Fibroblast of skin of abdomen (primary cell): ENCODE results near the gene FRMD6.
"Not testable (repeated sequence)": the region's sequence is repeated elsewhere in the genome, so short reads cannot be mapped to it uniquely, and the experiment has no call there.

Source experiments
- DNase-seq: peaks from one replicate; pipeline ENCODE4 v3.0.0-alpha.2; 2013

Gene FRMD6

DNA sequence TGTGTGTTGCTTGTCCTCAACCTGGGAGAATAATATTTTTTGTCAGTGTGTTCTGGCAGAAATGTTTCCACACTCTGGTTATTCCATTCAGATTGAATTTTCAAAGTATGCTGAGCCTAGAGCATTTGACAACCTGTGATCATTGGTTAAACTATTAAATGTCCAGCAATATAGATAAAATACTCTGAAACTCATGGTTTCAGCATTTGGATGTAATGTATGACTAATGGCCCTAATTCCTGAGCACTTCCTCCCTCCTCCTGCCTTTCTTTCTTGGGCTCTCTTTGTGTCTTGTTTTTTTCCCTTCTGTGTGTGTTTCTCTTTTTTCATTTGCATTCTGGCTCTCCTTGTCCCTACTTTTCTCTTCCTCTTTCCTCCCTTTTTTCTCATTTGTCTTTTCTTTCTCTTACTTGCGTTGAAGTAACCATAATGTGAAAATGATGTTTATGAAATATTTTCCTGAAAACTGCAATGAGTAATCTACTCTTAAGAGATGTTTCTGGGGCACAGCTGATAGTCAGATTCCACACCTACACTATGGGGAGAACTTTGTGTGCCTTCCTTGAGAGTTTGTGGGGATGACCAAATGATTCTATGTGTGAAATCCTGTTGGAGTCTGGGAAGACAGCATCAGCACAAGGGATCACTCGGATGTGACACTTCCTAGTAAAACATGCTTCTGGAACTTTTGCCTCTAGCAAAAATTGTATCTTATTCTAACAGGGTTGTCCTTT, 74.6 kb downstream of the FRMD6 start:
- peak; percentile 62 for DNase-seq

DNA sequence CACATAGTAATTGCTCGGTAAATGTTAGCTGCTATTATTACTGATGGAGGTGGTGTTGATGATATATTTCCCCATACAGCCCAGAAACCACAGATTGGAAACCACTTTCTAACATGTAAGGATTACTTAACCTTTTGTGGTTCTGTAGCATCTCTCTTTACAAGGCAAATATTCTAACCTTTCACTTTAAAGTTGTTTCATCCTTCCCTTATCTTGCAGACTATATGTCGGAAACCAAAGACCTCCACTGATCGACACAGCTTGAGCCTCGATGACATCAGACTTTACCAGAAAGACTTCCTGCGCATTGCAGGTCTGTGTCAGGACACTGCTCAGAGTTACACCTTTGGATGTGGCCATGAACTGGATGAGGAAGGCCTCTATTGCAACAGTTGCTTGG, 75.8 kb downstream of the FRMD6 start:
- no peak for DNase-seq

- no peak for DNase-seq
These were observed 78.4 kb downstream of the FRMD6 start for GRCh38 chr14:51730098-51730497.

DNA sequence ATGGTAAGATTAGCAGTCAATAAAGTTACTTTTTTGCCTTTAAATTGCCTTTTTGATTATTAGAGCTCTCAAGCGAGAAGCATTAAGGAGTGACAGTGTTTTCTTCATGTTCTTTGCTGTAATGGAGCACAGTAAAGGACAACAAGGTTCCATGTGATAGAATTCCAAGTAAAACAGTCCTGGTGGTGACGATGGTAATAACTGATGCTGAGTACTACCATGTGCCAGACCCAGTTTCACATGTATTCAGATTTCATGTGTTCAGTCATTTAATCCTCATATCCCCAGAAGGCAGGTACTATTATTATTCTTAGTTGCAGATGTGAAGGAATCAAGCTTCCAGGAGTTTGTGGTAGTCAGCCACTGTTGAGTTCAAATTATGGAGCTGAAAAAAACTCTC, 79.0 kb downstream of the FRMD6 start:
- no peak for DNase-seq

- no peak for DNase-seq
These were observed 80.9 kb downstream of the FRMD6 start for GRCh38 chr14:51732494-51733112.

GRCh38 chr14:51733147-51733546, 81.4 kb downstream of the FRMD6 start:
- no peak for DNase-seq

DNA sequence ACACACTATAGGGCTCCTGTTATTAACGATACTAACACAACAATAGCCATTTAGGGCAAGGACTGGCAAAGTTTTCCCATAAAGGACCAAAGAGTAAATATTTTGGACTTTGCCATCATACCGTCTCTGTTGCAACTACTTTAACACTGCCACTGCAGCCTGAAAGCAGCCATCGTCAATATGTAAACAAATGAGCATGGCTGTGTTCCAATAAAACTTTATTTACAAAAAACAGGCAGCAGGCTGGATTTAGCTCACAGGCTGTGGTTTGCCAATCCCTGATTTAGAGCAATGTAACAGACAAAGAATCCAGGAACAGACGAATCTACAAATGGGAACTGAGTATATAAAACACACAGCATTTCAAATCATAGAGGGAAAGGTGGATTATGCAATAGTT, 84.1 kb downstream of the FRMD6 start:
- no peak for DNase-seq

DNA sequence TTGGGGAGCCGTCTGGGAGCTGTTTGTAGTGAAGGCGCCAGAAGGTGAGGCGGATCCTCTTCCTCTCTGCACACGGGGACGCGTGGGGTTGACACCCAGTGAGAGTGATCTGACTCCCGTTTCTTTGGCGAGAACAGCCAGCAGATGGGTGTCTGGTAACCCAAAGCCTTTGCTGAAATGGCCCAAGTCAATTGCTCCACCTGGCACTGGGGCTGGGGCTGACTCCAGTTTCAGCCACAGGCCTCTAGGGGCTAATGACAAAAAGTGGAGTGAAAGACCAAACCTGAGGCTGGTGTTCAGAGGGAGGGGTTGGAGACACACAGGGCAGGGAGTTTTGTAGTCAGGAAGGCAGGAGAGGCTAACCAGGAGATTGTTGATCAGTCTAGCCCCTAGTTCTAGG, 87.0 kb downstream of the FRMD6 start:
- no peak for DNase-seq

DNA sequence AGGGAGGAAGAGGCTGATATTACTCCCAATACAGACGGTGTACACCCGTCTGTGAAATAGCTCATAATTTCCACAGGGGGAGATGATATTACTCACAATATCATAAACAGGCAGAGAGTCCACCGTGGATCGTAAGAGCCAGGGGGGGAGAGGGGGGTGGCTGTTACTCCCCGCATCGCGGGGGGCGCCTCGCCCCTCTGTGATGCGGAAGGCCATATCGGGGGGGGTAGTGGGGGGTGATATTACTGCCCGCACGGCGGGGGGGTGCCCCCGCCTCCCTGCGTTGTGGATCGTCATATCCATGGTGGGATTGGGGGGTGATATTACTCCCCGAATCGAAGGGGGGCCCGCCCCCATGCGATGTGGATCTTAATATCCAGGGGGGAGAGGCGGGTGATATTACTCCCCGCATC, 91.9 kb downstream of the FRMD6 start:
- no peak for DNase-seq

DNA sequence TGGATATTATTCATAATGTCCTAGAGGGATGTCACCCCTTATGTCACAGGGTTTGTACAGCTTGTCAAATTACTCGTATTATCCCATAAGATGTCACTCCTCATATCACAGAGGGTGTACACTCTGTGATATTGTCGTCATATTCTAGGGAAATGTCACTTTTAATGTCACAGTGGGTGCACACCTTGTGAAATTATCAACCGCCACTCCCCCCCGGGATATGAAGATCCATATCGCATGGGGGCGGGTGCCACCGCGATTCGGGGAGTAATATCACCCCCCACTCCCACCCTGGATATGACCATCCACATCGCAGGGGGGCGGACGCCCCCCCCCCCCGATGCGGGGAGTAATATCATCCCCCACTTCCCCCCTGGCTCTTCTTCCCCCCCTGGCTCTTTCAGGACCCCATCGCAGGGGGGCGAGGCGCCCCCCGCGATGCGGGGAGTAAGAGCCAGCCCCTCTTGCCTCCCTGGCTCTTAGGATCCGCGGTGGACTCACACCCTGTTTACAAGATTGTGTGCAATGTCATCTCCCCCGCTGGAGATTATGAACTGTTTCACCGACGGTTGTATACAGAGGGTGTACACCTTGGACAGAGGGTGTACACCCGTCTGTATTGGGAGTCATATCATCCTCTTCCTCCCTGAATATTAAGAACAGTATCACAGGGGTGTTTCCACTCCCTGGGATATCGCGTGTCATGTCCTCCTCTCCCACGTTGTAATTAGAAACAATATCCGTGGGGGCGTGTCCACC, 92.8 kb downstream of the FRMD6 start:
- DNase-seq: no peak

DNA sequence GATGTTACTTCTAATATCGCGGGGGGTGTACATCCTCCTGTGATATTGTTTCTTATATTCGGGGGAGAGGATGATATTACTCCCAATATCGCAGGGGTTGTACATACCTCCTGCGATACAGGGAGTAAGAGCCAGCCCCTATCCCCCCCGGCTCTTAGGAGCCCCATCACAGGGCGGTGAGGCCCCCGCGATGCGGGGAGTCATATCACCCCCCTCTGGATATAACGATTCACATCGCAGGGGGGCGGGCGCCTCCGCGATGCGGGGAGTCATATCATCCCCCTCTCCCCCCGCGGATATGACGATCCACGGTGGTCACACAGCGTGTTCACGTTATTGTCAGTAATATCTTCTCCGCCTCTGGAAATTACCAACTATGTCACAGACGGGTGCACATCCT, 95.1 kb downstream of the FRMD6 start:
- DNase-seq: not testable (repeated sequence)

DNA sequence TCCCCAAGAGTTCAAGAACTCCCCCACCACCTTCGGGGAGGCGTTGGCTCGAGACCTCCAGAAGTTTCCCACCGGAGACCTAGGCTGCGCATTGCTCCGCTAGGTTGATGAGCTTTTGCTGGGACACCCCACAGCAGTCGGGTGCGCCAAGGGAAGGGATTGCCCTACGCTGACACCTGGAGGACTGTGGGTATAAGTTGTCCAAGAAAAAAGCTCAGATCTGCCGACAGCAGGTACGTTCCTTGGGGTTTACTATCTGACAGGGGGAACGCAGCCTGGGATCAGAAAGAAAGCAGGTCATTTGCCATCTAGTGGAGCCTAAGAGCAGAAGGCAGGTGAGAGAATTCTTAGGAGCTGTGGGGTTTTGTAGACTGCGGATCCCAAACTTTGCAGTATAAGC, 98.8 kb downstream of the FRMD6 start:
- DNase-seq: no peak

GRCh38 chr14:51751611-51752345, 100.1 kb downstream of the FRMD6 start:
- not testable (repeated sequence) for DNase-seq

GRCh38 chr14:51757756-51758155, 106.0 kb downstream of the FRMD6 start:
- DNase-seq: not testable (repeated sequence)

DNA sequence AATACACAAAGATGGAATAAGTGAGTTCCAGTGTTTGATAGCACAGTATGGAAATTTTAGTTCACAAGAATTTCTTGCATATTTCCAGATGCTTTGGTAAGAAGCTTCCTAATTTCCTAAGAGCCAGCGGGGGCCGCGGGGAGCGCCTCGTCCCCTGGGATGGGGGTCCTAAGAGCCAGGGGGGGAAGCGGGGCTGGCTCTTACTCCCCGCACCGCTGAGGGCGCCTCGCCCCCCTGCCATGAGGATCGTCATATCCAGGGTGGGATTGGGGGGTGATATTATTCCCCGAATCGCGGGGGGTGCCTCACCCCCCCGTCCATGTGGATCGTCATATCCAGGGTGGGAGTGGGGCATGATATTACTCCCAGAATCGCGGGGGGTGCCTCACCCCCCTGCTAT, 108.2 kb downstream of the FRMD6 start:
- DNase-seq: no peak

DNA sequence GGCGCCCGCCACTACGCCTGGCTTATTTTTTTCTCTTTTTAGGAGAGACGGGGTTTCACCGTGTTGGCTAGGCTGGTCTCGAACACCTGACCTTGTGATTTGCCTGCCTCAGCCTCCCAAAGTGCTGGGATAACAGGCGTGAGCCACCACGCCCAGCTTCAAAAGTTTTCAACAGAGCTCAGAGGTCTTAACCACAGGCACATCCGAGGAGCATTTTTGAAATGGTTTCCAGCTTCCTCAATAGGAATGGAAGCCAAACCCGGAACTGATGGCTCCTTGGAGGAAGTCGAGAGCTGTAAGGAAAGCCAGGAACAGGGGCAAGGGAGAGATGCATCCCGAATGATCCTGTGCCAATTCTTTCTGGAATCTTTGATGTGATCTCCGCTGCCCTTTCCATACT, 114.0 kb downstream of the FRMD6 start:
- peak; percentile 24 for DNase-seq

DNA sequence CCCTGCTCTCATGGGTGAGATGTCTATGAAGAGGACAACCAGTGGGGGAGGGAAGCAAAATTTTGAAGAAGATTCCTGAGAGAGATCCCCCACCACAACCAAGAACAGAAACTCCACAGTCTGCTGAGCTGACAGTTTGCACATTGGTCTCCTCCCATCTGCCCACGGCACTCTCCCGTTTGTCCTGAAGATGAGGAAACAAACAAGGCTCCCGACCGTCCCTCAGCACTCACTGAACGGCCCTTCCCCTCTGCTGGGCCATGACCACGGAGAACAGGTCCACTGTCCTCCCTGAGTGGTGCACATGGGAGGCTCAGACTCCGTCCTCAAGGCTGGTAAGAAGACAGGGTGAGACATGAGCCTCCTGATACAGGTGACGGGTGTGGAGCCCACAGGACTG, 114.9 kb downstream of the FRMD6 start:
- DNase-seq: not testable (repeated sequence)

- DNase-seq: not testable (repeated sequence)
These were observed 117.6 kb downstream of the FRMD6 start for GRCh38 chr14:51769261-51769660.

DNA sequence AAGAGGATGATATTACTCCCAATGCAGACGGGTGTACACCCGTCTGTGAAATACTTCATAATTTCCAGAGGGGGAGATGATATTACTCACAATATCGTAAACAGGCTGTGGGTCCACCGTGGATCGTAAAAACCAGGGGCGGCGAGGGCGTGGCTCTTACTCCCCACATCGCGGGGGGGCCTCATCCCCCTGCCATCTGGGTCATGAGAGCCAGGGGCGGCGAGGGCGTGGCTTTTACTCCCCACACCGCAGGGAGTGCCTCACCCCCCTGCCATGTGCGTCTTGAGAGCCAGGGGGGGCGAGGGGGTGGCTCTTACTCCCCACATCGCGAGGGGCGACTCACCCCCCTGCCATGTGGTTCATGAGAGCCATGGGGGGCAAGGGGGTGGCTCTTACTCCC, 122.5 kb downstream of the FRMD6 start:
- DNase-seq: no peak

GRCh38 chr14:51776102-51776894, 124.6 kb downstream of the FRMD6 start:
- DNase-seq: peak; percentile 73

DNA sequence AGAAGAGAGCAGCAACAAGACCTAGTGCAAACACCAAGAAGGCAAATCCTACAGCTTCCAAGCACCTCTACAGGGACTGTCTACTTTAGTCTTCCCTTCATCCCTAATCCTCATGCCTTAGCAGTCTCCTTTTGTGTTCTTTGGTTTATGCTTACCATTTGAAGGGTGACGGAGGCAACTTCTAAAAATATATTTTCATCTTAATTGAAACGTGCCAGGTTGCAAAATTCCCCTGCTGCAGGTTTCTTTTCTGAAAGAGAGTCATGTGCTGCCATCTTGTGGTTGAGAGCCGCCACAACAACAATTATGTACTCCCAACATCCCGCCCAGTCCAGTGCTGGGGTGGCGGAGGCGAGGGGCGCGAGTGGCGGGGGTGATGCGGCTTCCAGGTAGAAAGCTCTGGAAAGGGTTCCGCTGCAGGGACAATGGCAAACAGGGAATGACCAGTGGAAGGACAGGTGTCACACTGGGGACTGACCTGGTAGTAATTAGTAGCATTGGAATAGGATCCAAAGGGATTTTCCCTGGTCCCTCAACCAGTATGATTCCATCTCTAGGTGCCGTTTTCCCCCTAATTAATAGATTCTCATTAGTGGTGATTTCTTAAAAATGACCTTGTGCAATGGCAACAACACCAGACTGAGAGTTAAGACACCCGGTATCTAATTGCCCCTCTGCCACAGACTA, 128.4 kb downstream of the FRMD6 start:
- DNase-seq: peak; percentile 62
